SHP77 (cell line): ENCODE results near the gene EIF2S2.

ENCODE experiments used
- DNase-seq, 2 experiments: peaks; one replicate each; lab custom pipeline; 2025; lab: John Stamatoyannopoulos, UW

The EIF2S2 gene

DNA sequence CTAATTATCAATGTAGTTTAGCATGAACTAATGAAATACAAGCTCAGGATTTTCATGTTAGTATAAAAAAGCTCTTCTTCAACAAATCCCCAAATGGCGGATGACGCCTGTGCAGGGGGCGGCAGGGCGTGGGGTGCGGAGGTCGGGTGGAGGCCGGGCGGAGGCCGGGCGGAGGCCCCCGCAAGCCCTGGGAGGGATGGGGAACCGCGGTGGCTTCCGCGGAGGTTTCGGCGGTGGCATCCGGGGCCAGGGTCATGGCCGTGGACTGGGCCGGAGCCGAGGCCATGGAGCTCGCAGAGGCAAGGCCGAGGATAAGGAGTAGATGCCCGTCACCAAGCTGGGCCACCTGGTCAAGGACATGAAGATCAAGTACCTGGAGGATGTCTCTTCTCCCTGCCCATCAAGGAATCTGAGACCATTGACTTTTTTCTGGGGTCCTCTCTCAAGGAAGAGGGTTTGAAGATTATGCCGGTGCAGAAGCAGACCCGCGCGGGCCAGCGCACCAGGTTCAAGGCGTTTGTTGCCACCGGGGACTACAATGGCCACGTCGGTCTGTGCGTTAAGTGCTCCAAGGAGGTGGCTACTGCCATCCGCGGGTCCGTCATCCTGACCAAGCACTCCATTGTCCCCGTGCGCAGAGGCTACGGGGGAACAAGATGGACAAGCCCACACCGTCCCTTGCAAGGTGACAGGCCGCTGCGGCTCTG, 10.4 kb upstream of the EIF2S2 start:
- no peak for DNase-seq

- no peak for DNase-seq
Observed at GRCh38 chr20:34120213-34120612, 8.2 kb upstream of the EIF2S2 start.

GRCh38 chr20:34115232-34115631, 3.2 kb upstream of the EIF2S2 start:
- no peak for DNase-seq

- no peak for DNase-seq
Observed at GRCh38 chr20:34114809-34115208, 2.8 kb upstream of the EIF2S2 start.

DNA sequence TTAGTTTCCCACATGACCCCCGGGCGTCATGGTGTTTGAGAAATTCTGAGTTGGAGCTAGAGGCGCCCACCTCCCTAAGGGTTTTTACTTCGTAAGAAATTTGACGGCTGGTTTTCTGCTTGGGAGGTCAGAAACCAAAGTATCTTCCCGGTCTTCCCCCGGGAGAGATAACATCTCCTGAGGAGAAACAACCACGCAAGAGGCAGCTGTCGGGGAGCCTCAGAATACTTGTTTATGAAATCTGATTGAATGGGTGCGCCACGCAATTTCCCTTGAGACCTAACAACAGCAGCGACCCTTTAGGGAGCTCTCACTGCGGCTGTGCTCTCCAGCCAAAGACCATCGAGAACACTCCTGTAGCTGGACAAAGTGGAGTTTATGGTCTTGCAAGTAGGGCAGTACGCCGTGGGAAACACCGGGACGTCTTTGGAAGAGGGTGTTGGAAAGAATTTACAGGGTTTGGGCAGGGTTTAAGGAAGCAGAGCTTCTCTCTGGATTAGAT, 608 bp upstream of the EIF2S2 start:
- DNase-seq = peak in 1 of 2 experiments; percentile 6

GRCh38 chr20:34110745-34111641, 1.1 kb downstream of the EIF2S2 start:
- no peak for DNase-seq

GRCh38 chr20:34110025-34110744, 1.9 kb downstream of the EIF2S2 start:
- no peak for DNase-seq

GRCh38 chr20:34109442-34109841, 2.6 kb downstream of the EIF2S2 start:
- no peak for DNase-seq

GRCh38 chr20:34108616-34109174, 3.3 kb downstream of the EIF2S2 start:
- DNase-seq = no peak

DNA sequence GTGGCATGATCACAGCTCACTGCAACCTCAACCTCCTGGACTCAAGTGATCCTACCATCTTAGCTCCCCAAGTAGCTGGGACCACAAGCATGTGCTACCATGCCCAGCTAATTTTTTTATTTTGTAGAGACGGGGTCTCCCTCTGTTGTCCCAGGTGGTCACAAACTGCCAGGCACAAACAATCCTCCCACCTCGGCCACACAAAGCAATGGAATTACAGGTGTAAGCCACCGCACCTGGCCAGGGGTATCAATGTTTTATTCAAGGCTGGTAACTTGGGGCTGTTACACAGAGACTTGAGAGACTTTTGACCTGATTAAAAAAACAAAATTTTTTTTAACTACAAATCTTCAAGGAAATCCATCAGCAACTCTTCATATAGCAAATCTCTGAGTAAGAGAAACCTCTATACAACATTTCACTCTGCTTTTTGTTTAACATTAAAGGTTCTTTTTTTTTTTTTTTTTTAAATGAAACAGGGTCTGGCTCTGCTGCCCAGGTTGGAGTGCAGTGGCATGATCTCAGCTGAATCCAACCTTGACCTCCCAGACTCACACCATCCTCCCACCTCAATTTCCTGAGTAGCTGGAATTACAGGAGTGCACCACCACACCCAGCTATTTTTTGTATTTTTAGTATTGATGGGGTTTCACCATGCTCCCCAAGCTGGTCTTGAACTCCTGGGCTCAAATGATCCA, 5.9 kb downstream of the EIF2S2 start:
- no peak for DNase-seq

- DNase-seq = no peak
Observed at GRCh38 chr20:34104059-34104458, 8.0 kb downstream of the EIF2S2 start.

DNA sequence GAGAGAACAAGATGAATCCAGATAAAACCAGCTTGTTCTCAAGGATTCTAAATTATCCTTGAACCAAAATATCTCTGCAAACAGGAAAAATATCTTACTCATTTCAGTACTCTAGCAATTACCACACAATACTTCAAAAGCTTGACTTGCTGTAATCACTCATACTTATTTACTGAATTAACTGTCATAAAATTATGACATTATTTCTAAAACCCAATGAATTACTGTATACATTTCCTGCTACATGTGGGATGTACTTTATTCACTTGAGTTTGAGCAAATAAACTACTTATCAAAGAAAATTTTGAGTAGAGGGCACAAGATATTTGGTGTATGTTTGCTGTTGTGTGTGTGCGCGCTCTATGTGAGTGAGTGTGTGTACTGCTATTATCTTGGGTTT, 9.7 kb downstream of the EIF2S2 start:
- no peak for DNase-seq

DNA sequence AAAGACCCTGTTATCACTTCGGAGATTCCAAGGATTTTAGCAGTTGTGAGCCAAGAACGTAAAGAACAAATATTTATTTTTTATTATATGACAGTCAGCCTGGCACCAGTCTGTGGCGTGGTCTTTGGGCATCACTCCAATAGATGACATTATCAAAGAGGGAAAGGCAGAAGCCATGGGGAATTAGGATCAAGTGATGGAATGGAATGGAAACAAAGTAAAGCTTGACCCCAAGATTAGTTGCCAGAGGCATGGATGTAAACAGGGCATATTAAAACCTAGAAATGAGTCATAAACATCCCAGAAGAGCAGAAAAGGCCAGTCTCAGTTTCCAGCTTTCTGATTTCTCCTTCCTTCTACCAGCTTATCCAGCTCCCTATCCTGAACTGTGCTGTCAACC, 11.5 kb downstream of the EIF2S2 start:
- no peak for DNase-seq

DNA sequence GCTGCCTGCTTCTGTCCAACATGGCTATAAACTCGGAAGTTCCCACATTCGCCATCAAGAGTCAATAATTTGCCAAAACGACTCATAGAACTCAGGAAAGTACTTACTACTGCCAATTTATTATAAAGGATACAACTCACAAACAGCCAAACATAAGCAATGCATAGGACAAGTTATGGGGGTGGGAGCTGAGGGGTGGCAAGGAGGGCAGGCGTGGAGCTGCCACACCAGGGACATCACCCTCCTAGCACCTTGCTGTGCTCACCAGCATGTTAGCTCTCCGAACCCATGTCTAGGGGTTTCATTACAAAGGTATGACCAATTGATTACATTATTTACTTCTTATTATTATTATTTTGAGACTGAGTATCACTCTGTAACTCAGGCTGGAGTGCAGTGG, 12.4 kb downstream of the EIF2S2 start:
- DNase-seq = no peak

GRCh38 chr20:34098570-34098969, 13.5 kb downstream of the EIF2S2 start:
- DNase-seq = no peak

- DNase-seq = no peak
Observed at GRCh38 chr20:34096699-34097444, 15.2 kb downstream of the EIF2S2 start.

DNA sequence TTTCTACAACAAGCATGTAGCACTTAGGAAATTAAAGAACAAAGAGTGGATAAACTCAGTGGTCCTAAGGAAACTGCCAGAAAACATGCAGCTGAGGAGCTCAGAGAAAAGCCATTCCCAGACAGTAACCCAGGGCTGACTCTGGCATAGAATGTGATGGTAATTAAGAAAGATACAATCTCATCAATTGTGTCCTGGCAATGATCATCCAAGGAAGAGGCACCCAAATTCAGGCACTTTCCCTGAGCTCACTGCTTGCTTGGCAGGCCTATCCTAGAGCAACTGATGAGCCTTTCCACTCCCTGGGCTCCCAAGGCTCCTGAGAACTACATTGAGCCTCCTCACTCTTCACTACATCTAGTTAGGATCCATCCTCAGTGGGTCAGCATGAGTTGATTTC, 16.2 kb downstream of the EIF2S2 start:
- DNase-seq = no peak

- no peak for DNase-seq
Observed at GRCh38 chr20:34093895-34094294, 18.1 kb downstream of the EIF2S2 start.

DNA sequence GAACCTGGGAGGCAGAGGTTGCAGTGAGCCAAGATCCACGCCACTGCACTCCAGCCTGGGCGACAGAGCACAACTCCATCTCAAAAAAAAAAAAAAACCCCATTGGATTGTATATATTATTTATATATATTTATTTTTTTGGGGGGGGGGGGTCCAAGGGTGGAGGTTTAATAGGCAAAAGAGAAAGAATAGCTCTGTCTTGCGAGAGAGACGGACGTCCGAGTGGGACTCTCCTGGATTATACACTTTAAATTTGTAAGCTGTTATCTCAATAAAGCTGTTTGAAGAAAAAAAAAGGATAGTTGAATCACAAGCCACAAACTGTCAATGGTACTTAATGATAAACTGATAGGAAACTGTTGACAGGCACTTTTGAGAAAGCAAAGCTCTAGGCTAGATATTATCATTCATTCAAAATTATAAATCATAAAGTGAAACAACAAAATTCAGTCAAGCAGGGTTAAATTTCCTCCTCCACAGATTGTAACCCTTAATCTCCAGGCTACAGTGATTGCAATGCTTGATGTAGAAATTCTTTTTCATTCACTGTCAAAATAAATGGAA, 20.3 kb downstream of the EIF2S2 start:
- no peak for DNase-seq

DNA sequence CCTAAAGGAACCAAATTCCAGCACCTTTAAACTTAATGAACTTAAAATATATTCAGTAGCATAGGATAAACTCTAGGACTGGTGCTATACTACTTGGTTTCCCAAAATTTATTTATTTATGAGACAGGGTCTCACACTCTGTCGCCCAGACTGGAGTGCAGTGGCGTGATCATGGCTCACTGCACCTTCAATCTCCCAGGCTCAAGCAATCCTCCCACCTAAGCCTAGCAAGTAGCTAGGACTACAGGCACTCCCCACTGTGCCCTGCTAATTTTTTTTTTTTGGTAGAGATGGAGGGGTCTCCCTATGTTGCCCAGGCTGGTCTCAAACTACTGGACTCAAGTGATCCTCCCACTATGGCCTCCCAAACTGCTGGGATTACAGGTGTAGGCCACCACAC, 21.4 kb downstream of the EIF2S2 start:
- no peak for DNase-seq
